GM19438 (cell line): ENCODE results near the gene PPP1R27.

Experiments used
- ATAC-seq: cut with Tn5 transposase; IDR thresholded peaks from one replicate; pipeline ENCODE4 v1.9.1; 2021; ENCODE audit warnings: low read depth; ENCODE audit not compliant: unreplicated experiment

Gene PPP1R27

GRCh38 chr17:81834831-81835267 lies at the start of gene PPP1R27:
TSS of gene PPP1R27 (minus strand) at chr17:81835050. CDS start at chr17:81834953, 97 bp downstream.
- no peak for ATAC-seq

- ATAC-seq, result no peak
Measured at GRCh38 chr17:81884520-81884919, 49.7 kb upstream of the PPP1R27 start.

- no peak for ATAC-seq
Measured at GRCh38 chr17:81879121-81879520, 44.3 kb upstream of the PPP1R27 start.

- ATAC-seq, result no peak
Measured at GRCh38 chr17:81878294-81878693, 43.4 kb upstream of the PPP1R27 start.

- no peak for ATAC-seq
Measured at GRCh38 chr17:81877569-81877968, 42.7 kb upstream of the PPP1R27 start.

GRCh38 chr17:81871387-81872230 lies 36.8 kb upstream of the PPP1R27 start:
- ATAC-seq, result no peak

- ATAC-seq, result no peak
Measured at GRCh38 chr17:81870981-81871386, 36.1 kb upstream of the PPP1R27 start, which contains the start of gene ARHGDIA. TSS of gene ARHGDIA (minus strand) at chr17:81871337. CDS start at chr17:81869930, 1,407 bp downstream.

GRCh38 chr17:81870131-81870980 lies 35.5 kb upstream of the PPP1R27 start:
- ATAC-seq, result no peak

- ATAC-seq, result no peak
Measured at GRCh38 chr17:81869221-81870130, 34.6 kb upstream of the PPP1R27 start.

GRCh38 chr17:81868674-81869220 lies 33.9 kb upstream of the PPP1R27 start:
- no peak for ATAC-seq

GRCh38 chr17:81867991-81868673 lies 33.3 kb upstream of the PPP1R27 start:
- ATAC-seq, result no peak

- no peak for ATAC-seq
Measured at GRCh38 chr17:81867170-81867990, 32.5 kb upstream of the PPP1R27 start.

- no peak for ATAC-seq
Measured at GRCh38 chr17:81866440-81867169, 31.8 kb upstream of the PPP1R27 start.

- ATAC-seq, result no peak
Measured at GRCh38 chr17:81865733-81866439, 31.0 kb upstream of the PPP1R27 start.

GRCh38 chr17:81865358-81865732 lies 30.5 kb upstream of the PPP1R27 start:
- no peak for ATAC-seq

GRCh38 chr17:81863833-81864768 lies 29.3 kb upstream of the PPP1R27 start:
- ATAC-seq, result no peak
